Neutrophil (primary cell): ENCODE results near the gene TMEM9B.

ENCODE experiments used
- H3K27ac ChIP-seq: fragments of 200-600 bp; sonication (generic); 2 replicates; pipeline ENCODE4 v1.5.1; 2016; ENCODE audit warnings: mild to moderate bottlenecking, moderate library complexity
- H3K27me3 ChIP-seq: fragments of 200-600 bp; sonication (generic); 2 replicates; pipeline ENCODE4 v1.6.0; 2016; ENCODE audit warnings: mild to moderate bottlenecking
- H3K36me3 ChIP-seq: fragments of 200-600 bp; sonication (generic); 2 replicates; pipeline ENCODE4 v1.5.1; 2017
- H3K4me1 ChIP-seq, 2 experiments: fragments of 200-600 bp in 1 of 2; sonication (generic) in 1 of 2; 1 replicate in 1 of 2; 2 replicates in 1 of 2; pipeline versions ENCODE4 v1.5.1 to v1.6.1; 2013 to 2016; ENCODE audit warnings: low read depth in 1 of 2, low read length in 1 of 2, mild to moderate bottlenecking in 1 of 2, moderate library complexity in 1 of 2; ENCODE audit not compliant: control insufficient read depth in 1 of 2, insufficient read depth in 1 of 2
- H3K4me3 ChIP-seq, 2 experiments: fragments of 200-600 bp in 1 of 2; sonication (generic) in 1 of 2; 1 replicate in 1 of 2; 2 replicates in 1 of 2; pipeline ENCODE4 v1.5.1; 2013 to 2016; ENCODE audit warnings: low read depth in 1 of 2, low read length in 1 of 2, mild to moderate bottlenecking in 1 of 2, moderate library complexity in 1 of 2
- H3K9me3 ChIP-seq: fragments of 200-600 bp; sonication (generic); 2 replicates; pipeline ENCODE4 v1.5.1; 2016
- CTCF ChIP-seq: fragments of 200-600 bp; sonication (generic); IDR thresholded peaks from 2 replicates; pipeline ENCODE4 v1.5.1; 2016; ENCODE audit warnings: antibody characterized with exemption

TMEM9B gene

GRCh38 chr11:8911029-8911823 is 53.0 kb downstream of the TMEM9B start, which contains the start of gene AKIP1:
Gene AKIP1 (plus strand): TSS chr11:8911189. CDS start chr11:8911450, 261 bp downstream.
- Histone ChIP-seq H3K36me3 (no peaks in the 10 kb centered on the region), H3K27me3 (peaks cover 56% of the 10 kb centered on the region), H3K4me1 (peaks cover 23 to 30% of the 10 kb centered on the region in 2 experiments), H3K9me3 (no peaks in the 10 kb centered on the region), H3K4me3 (peak within 1 kb of the TSS; percentile 57 to 69), H3K27ac (no peak within 1 kb of the TSS)
- TF ChIP-seq CTCF, result no peak

DNA sequence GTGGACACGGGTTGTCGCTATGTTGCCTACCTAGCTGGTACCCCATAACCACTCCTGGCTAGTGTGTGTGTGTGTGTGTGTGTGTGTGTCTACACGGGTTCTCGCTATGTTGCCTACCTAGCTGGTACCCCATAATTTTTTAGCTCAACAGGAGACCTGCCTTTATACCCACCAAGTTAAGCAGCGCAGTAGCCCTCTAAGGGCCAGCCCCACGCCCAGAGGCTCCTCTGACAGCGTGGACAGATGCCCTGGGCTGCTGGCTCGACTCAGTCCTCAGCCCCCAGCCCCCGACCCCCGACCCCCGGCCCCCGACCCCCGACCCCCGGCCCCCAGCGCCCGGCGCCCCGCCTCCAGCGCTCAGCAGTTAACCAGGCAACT is 53.6 kb downstream of the TMEM9B start:
- Histone ChIP-seq H3K36me3 (no peaks in the 10 kb centered on the region), H3K27ac (no peak overlapping the region), H3K9me3 (no peaks in the 10 kb centered on the region), H3K4me1 (peaks cover 23 to 30% of the 10 kb centered on the region in 2 experiments), H3K27me3 (peaks cover 62% of the 10 kb centered on the region), H3K4me3 (peak overlapping the region; percentile 57 to 69)
- TF ChIP-seq CTCF, result no peak

DNA sequence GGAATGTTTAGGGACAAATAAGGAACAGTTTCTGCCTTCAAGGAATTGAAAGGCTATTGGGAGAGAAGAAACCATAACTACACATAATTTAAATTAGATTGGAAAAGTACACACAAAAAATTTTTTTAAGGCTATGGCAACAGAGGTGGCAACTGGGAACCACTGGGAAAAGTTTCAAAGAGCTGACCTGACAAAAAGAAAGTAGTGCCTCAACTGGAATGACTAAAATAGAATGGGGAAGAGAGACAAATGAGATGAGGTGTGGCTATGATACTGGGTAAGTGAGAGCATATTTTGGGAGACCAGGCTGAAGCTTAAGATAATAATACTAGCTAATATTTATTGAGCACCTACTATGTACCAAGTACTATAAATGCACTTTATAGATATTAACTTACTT is 56.1 kb downstream of the TMEM9B start:
- H3K27ac ChIP-seq, result no peak overlapping the region
- TF ChIP-seq CTCF, result no peak

GRCh38 chr11:8907116-8907515 is 57.1 kb downstream of the TMEM9B start:
- Histone ChIP-seq H3K9me3 (no peaks in the 10 kb centered on the region), H3K4me3 (no peak overlapping the region), H3K36me3 (no peaks in the 10 kb centered on the region), H3K27ac (no peak overlapping the region), H3K27me3 (peaks cover 76% of the 10 kb centered on the region), H3K4me1 (peaks cover 16 to 21% of the 10 kb centered on the region in 2 experiments)
- no peak for TF ChIP-seq CTCF

More for the DNA sequence above, 56.1 kb downstream of the TMEM9B start:
- Histone ChIP-seq H3K4me1 (peaks cover 16 to 21% of the 10 kb centered on the region in 2 experiments), H3K36me3 (no peaks in the 10 kb centered on the region), H3K9me3 (no peaks in the 10 kb centered on the region), H3K4me3 (no peak overlapping the region), H3K27me3 (peaks cover 76% of the 10 kb centered on the region)

- no peaks in the 10 kb centered on the region for H3K9me3 ChIP-seq
- H3K27me3 ChIP-seq, result peaks cover 62% of the 10 kb centered on the region
- no peak overlapping the region for H3K4me3 ChIP-seq
- H3K36me3 ChIP-seq, result no peaks in the 10 kb centered on the region
- H3K27ac ChIP-seq, result no peak overlapping the region
- no peak for TF ChIP-seq CTCF
- peaks cover 9 to 10% of the 10 kb centered on the region in 2 experiments for H3K4me1 ChIP-seq
These were observed 58.6 kb downstream of the TMEM9B start for GRCh38 chr11:8905528-8906165.
